Activated CD4-positive, alpha-beta memory T cell treated with anti-CD3 and anti-CD28 coated beads, Interleukin-2, amount 10 ng/mL, durations not matched to agents 7 days and 5 days (primary cell): ENCODE data around the gene CFAP99. TPM values are rescaled to one million over a fixed set of nuclear protein-coding genes. Genes with fewer than 3 reads are reported as not detected.

Source experiments
- CTCF ChIA-PET: fragments of 350-600 bp; sonication (Branson Sonifier 250); formaldehyde crosslinking; loops from one replicate; lab custom pipeline; 2021; ENCODE audit warnings: antibody characterized with exemption, inconsistent platforms; lab: Charles Lee
- POLR2A ChIA-PET: fragments of 350-600 bp; sonication (Branson Sonifier 250); formaldehyde crosslinking; loops from one replicate; lab custom pipeline; 2021; ENCODE audit warnings: antibody characterized with exemption; lab: Charles Lee
- DNase-seq: peaks from one replicate; pipeline ENCODE4 v3.0.0-alpha.2; 2020
- H3K27ac Mint-ChIP-seq: one replicate; pipeline ENCODE4 v1.8.0; 2021; ENCODE audit warnings: mild to moderate bottlenecking, mixed read lengths
- H3K27me3 Mint-ChIP-seq: one replicate; pipeline ENCODE4 v1.8.0; 2021; ENCODE audit warnings: mixed read lengths
- H3K36me3 Mint-ChIP-seq: one replicate; pipeline ENCODE4 v1.8.0; 2021; ENCODE audit warnings: low read depth, mixed read lengths
- H3K4me1 Mint-ChIP-seq: one replicate; pipeline ENCODE4 v1.8.0; 2021; ENCODE audit warnings: mixed read lengths
- H3K4me3 Mint-ChIP-seq: one replicate; pipeline ENCODE4 v1.8.0; 2021; ENCODE audit warnings: mild to moderate bottlenecking, mixed read lengths
- H3K9me3 Mint-ChIP-seq: one replicate; pipeline ENCODE4 v1.8.0; 2021; ENCODE audit warnings: mixed read lengths
- total RNA-seq, 2 experiments: library from RNA; stranded (reverse); gene quantifications; one replicate each; pipeline ENCODE4 v1.2.3, GENCODE V29; 2021

CFAP99 gene
- total RNA-seq, 2 experiments from 2014 or later = 0.08 TPM

GRCh38 chr4:2438822-2439718, 20.3 kb downstream of the CFAP99 start:
- Mint-ChIP-seq H3K4me3 (no peak overlapping the region), H3K4me1 (peaks cover 5% of the 10 kb centered on the region), H3K36me3 (no peaks in the 10 kb centered on the region), H3K27me3 (no peaks in the 10 kb centered on the region), H3K9me3 (no peaks in the 10 kb centered on the region), H3K27ac (no peak overlapping the region)
- CTCF ChIA-PET = interaction anchor here (0.7 kb wide), 1 partner anchor 242 kb away, joined by 3 read pairs; no protein-coding TSS in a partner anchor
- POLR2A ChIA-PET = no interaction called here
- DNase-seq = no peak

GRCh38 chr4:2441393-2442174, 22.8 kb downstream of the CFAP99 start:
- Mint-ChIP-seq H3K27me3 (no peaks in the 10 kb centered on the region), H3K36me3 (no peaks in the 10 kb centered on the region), H3K4me1 (peaks cover 5% of the 10 kb centered on the region), H3K4me3 (no peak overlapping the region), H3K27ac (no peak overlapping the region), H3K9me3 (no peaks in the 10 kb centered on the region)
- peak; percentile 82 for DNase-seq
- ChIA-PET POLR2A (interaction anchor here (0.8 to 1.6 kb wide), 4 partner anchors 17 to 29 kb away, joined by 3 to 7 read pairs (median 3); partner anchors contain the start of gene RNF4), CTCF (interaction anchor here (0.6 to 2.5 kb wide), 19 partner anchors 10 to 221 kb away, joined by 3 to 19 read pairs (median 4); partner anchors contain the start of genes MXD4 and RNF4)

GRCh38 chr4:2442175-2442993, 23.6 kb downstream of the CFAP99 start:
- ChIA-PET POLR2A (interaction anchor here (0.8 to 1.6 kb wide), 3 partner anchors 22 to 26 kb away, joined by 3 to 7 read pairs (median 3); partner anchors contain the start of gene RNF4), CTCF (interaction anchor here (1.0 to 2.5 kb wide), 18 partner anchors 10 to 222 kb away, joined by 3 to 19 read pairs (median 5); partner anchors contain the start of genes CFAP99, RNF4 and ZFYVE28)
- DNase-seq = no peak
- Mint-ChIP-seq H3K4me3 (no peak overlapping the region), H3K4me1 (peaks cover 5% of the 10 kb centered on the region), H3K27me3 (no peaks in the 10 kb centered on the region), H3K27ac (no peak overlapping the region), H3K36me3 (no peaks in the 10 kb centered on the region), H3K9me3 (no peaks in the 10 kb centered on the region)

GRCh38 chr4:2443061-2443730, 24.4 kb downstream of the CFAP99 start:
- Mint-ChIP-seq H3K4me3 (no peak overlapping the region), H3K36me3 (no peaks in the 10 kb centered on the region), H3K27me3 (no peaks in the 10 kb centered on the region), H3K9me3 (no peaks in the 10 kb centered on the region), H3K27ac (no peak overlapping the region), H3K4me1 (peaks cover 5% of the 10 kb centered on the region)
- ChIA-PET CTCF (interaction anchor here (1.0 to 2.3 kb wide), 4 partner anchors 22 to 223 kb away, joined by 3 to 5 read pairs (median 4); partner anchors contain the start of genes CFAP99 and ZFYVE28), POLR2A (interaction anchor here (0.8 kb wide), 1 partner anchor 23 kb away, joined by 3 read pairs; no protein-coding TSS in a partner anchor)
- DNase-seq = no peak

- Mint-ChIP-seq H3K4me1 (peaks cover 5% of the 10 kb centered on the region), H3K4me3 (no peak overlapping the region), H3K27ac (no peak overlapping the region), H3K27me3 (no peaks in the 10 kb centered on the region), H3K36me3 (no peaks in the 10 kb centered on the region), H3K9me3 (no peaks in the 10 kb centered on the region)
- CTCF ChIA-PET = interaction anchor here (0.5 to 2.3 kb wide), 4 partner anchors 23 to 224 kb away, joined by 3 to 5 read pairs (median 4); no protein-coding TSS in a partner anchor
- DNase-seq = no peak
- POLR2A ChIA-PET = interaction anchor here (1.0 to 1.5 kb wide), 3 partner anchors 24 to 436 kb away, joined by 3 to 5 read pairs (median 3); partner anchors contain the start of genes NELFA and RNF4
These were observed 25.4 kb downstream of the CFAP99 start for GRCh38 chr4:2443956-2444740.

- POLR2A ChIA-PET = interaction anchor here (1.5 kb wide), 1 partner anchor 437 kb away, joined by 3 read pairs; the partner anchor contains the start of gene NELFA
- H3K4me1 Mint-ChIP-seq = peaks cover 5% of the 10 kb centered on the region
- CTCF ChIA-PET = interaction anchor here (0.7 kb wide), 1 partner anchor 225 kb away, joined by 3 read pairs; no protein-coding TSS in a partner anchor
- no peaks in the 10 kb centered on the region for H3K9me3 Mint-ChIP-seq
- DNase-seq = no peak
- no peak overlapping the region for H3K4me3 Mint-ChIP-seq
- H3K27ac Mint-ChIP-seq = no peak overlapping the region
- H3K36me3 Mint-ChIP-seq = no peaks in the 10 kb centered on the region
- no peaks in the 10 kb centered on the region for H3K27me3 Mint-ChIP-seq
These were observed 26.4 kb downstream of the CFAP99 start for GRCh38 chr4:2445130-2445529.

- no peak overlapping the region for H3K27ac Mint-ChIP-seq
- no peak for DNase-seq
- H3K4me1 Mint-ChIP-seq = peaks cover 5% of the 10 kb centered on the region
- H3K4me3 Mint-ChIP-seq = no peak overlapping the region
- CTCF ChIA-PET = interaction anchor here (0.7 kb wide), 1 partner anchor 226 kb away, joined by 3 read pairs; no protein-coding TSS in a partner anchor
- H3K27me3 Mint-ChIP-seq = no peaks in the 10 kb centered on the region
- POLR2A ChIA-PET = no interaction called here
- no peaks in the 10 kb centered on the region for H3K9me3 Mint-ChIP-seq
- no peaks in the 10 kb centered on the region for H3K36me3 Mint-ChIP-seq
These were observed 26.8 kb downstream of the CFAP99 start for GRCh38 chr4:2445571-2445970.

- no peaks in the 10 kb centered on the region for H3K36me3 Mint-ChIP-seq
- ChIA-PET CTCF (no interaction called here), POLR2A (no interaction called here)
- no peaks in the 10 kb centered on the region for H3K9me3 Mint-ChIP-seq
- no peak overlapping the region for H3K4me3 Mint-ChIP-seq
- H3K4me1 Mint-ChIP-seq = no peaks in the 10 kb centered on the region
- DNase-seq = no peak
- H3K27me3 Mint-ChIP-seq = peaks cover 2% of the 10 kb centered on the region
- H3K27ac Mint-ChIP-seq = no peak overlapping the region
These were observed 28.2 kb downstream of the CFAP99 start for GRCh38 chr4:2446656-2447564.

GRCh38 chr4:2448589-2448988, 29.8 kb downstream of the CFAP99 start:
- ChIA-PET CTCF (no interaction called here), POLR2A (interaction anchor here (1.4 kb wide), 1 partner anchor 228 kb away, joined by 3 read pairs; no protein-coding TSS in a partner anchor)
- no peaks in the 10 kb centered on the region for H3K4me1 Mint-ChIP-seq
- H3K27ac Mint-ChIP-seq = no peak overlapping the region
- H3K4me3 Mint-ChIP-seq = no peak overlapping the region
- peaks cover 2% of the 10 kb centered on the region for H3K27me3 Mint-ChIP-seq
- H3K9me3 Mint-ChIP-seq = no peaks in the 10 kb centered on the region
- no peak for DNase-seq
- H3K36me3 Mint-ChIP-seq = no peaks in the 10 kb centered on the region

GRCh38 chr4:2449051-2449450, 30.3 kb downstream of the CFAP99 start:
- Mint-ChIP-seq H3K4me3 (no peak overlapping the region), H3K27me3 (peaks cover 2% of the 10 kb centered on the region), H3K4me1 (no peaks in the 10 kb centered on the region), H3K27ac (no peak overlapping the region), H3K36me3 (no peaks in the 10 kb centered on the region), H3K9me3 (no peaks in the 10 kb centered on the region)
- DNase-seq = no peak
- CTCF ChIA-PET = no interaction called here
- POLR2A ChIA-PET = interaction anchor here (1.4 kb wide), 1 partner anchor 229 kb away, joined by 3 read pairs; no protein-coding TSS in a partner anchor
